HG02852 (cell line): ENCODE results near the gene SLC24A3.

Experiments used
- ATAC-seq: cut with Tn5 transposase; IDR thresholded peaks from one replicate; pipeline ENCODE4 v1.9.1; 2021; ENCODE audit warnings: mild to moderate bottlenecking, moderate library complexity; ENCODE audit not compliant: unreplicated experiment

The SLC24A3 gene

GRCh38 chr20:19380211-19380610, 167.8 kb downstream of the SLC24A3 start:
- ATAC-seq = no peak

GRCh38 chr20:19381947-19382346, 169.5 kb downstream of the SLC24A3 start:
- ATAC-seq = no peak

GRCh38 chr20:19382386-19383340, 170.2 kb downstream of the SLC24A3 start:
- no peak for ATAC-seq

GRCh38 chr20:19384940-19385339, 172.5 kb downstream of the SLC24A3 start:
- no peak for ATAC-seq

- ATAC-seq = no peak
Observed at GRCh38 chr20:19387251-19387650, 174.8 kb downstream of the SLC24A3 start.

- no peak for ATAC-seq
Observed at GRCh38 chr20:19392344-19393130, 180.1 kb downstream of the SLC24A3 start.

- ATAC-seq = no peak
Observed at GRCh38 chr20:19396460-19397081, 184.1 kb downstream of the SLC24A3 start.

- no peak for ATAC-seq
Observed at GRCh38 chr20:19397226-19397625, 184.8 kb downstream of the SLC24A3 start.

- ATAC-seq = no peak
Observed at GRCh38 chr20:19397666-19398065, 185.2 kb downstream of the SLC24A3 start.

- no peak for ATAC-seq
Observed at GRCh38 chr20:19401096-19401495, 188.7 kb downstream of the SLC24A3 start.

GRCh38 chr20:19403549-19403948, 191.1 kb downstream of the SLC24A3 start:
- no peak for ATAC-seq

GRCh38 chr20:19404826-19405225, 192.4 kb downstream of the SLC24A3 start:
- ATAC-seq = no peak

GRCh38 chr20:19405958-19406357, 193.5 kb downstream of the SLC24A3 start:
- no peak for ATAC-seq

- ATAC-seq = no peak
Observed at GRCh38 chr20:19406381-19406780, 193.9 kb downstream of the SLC24A3 start.

- ATAC-seq = no peak
Observed at GRCh38 chr20:19407196-19407595, 194.8 kb downstream of the SLC24A3 start.

GRCh38 chr20:19407736-19408135, 195.3 kb downstream of the SLC24A3 start:
- no peak for ATAC-seq

GRCh38 chr20:19408971-19409370, 196.5 kb downstream of the SLC24A3 start:
- ATAC-seq = no peak

- ATAC-seq = no peak
Observed at GRCh38 chr20:19411811-19412210, 199.4 kb downstream of the SLC24A3 start.

GRCh38 chr20:19412254-19412653, 199.8 kb downstream of the SLC24A3 start:
- ATAC-seq = no peak

GRCh38 chr20:19414600-19414999, 202.2 kb downstream of the SLC24A3 start:
- ATAC-seq = no peak

- ATAC-seq = no peak
Observed at GRCh38 chr20:19415786-19416185, 203.3 kb downstream of the SLC24A3 start.
